H1 (cell line): ENCODE measurements around the gene LRRC37B. TPM values are rescaled to one million over a fixed set of nuclear protein-coding genes. Genes with fewer than 3 reads are reported as not detected.

Experiments used
- CTCF ChIA-PET: fragments of 300-600 bp; sonication (Branson Sonifier 250); formaldehyde crosslinking; loops from one replicate; lab custom pipeline; 2021; ENCODE audit not compliant: partially characterized antibody; lab: Charles Lee
- POLR2A ChIA-PET: fragments of 300-600 bp; sonication (Branson Sonifier 250); formaldehyde crosslinking; loops from one replicate; lab custom pipeline; 2021; ENCODE audit warnings: inconsistent platforms; ENCODE audit not compliant: partially characterized antibody; lab: Charles Lee
- DNase-seq, 2 experiments: peaks; one replicate each; pipeline versions ENCODE4 v3.0.0 to v3.0.0-alpha.2; 2010 to 2022; ENCODE audit warnings: low spot score in 2 of 2, low read depth in 1 of 2, mixed read lengths in 1 of 2
- FAIRE-seq: peaks from 2 replicates; lab custom pipeline; 2011; peaks lifted over from hg19 to GRCh38; lab: Jason Lieb, UNC
- H2AFZ ChIP-seq: 2 replicates; pipeline ENCODE4 v1.8.1; 2012; ENCODE audit warnings: low read length, inconsistent platforms
- H2AK5ac ChIP-seq: 2 replicates; pipeline ENCODE4 v1.6.1; 2013; ENCODE audit warnings: low read depth, low read length
- H2BK120ac ChIP-seq: replicated peaks from 2 replicates; pipeline ENCODE3; 2013; ENCODE audit warnings: low read depth, low read length, inconsistent platforms
- H2BK12ac ChIP-seq: 2 replicates; pipeline ENCODE4 v1.6.1; 2013; ENCODE audit warnings: low read depth, low read length
- H2BK15ac ChIP-seq: 2 replicates; pipeline ENCODE4 v1.6.1; 2013; ENCODE audit warnings: low read length
- H2BK20ac ChIP-seq: 2 replicates; pipeline ENCODE4 v1.6.1; 2013; ENCODE audit warnings: low read length
- H2BK5ac ChIP-seq: 2 replicates; pipeline ENCODE4 v1.6.1; 2013; ENCODE audit warnings: low read depth, low read length
- H3K14ac ChIP-seq: 2 replicates; pipeline ENCODE4 v1.6.1; 2013; ENCODE audit warnings: inconsistent platforms; ENCODE audit not compliant: insufficient read length
- H3K18ac ChIP-seq: 2 replicates; pipeline ENCODE4 v1.6.1; 2013; ENCODE audit warnings: low read length; ENCODE audit errors: extremely low read depth
- H3K23ac ChIP-seq: 2 replicates; pipeline ENCODE4 v1.6.1; 2013; ENCODE audit warnings: inconsistent platforms; ENCODE audit not compliant: insufficient read length
- H3K23me2 ChIP-seq: 2 replicates; pipeline ENCODE4 v1.6.1; 2013; ENCODE audit warnings: low read depth, low read length
- H3K27ac ChIP-seq: 2 replicates; pipeline ENCODE4 v1.6.1; 2011; ENCODE audit warnings: low read depth, low read length, inconsistent platforms
- H3K27me3 ChIP-seq, 4 experiments: replicated peaks in 1 of 4; 1 replicate in 1 of 4; 2 replicates in 3 of 4; pipeline versions ENCODE4 v1.6.1 to v1.8.1; 2011 to 2013; ENCODE audit warnings: low read length in 3 of 4, mild to moderate bottlenecking in 3 of 4, inconsistent platforms in 2 of 4, mixed read lengths in 2 of 4, moderate library complexity in 1 of 4; ENCODE audit not compliant: control insufficient read depth in 3 of 4, insufficient read depth in 3 of 4; ENCODE audit errors: extremely low read depth in 1 of 4
- H3K36me3 ChIP-seq, 4 experiments: 2 replicates each; pipeline versions ENCODE4 v1.6.1 to v1.8.1; 2011 to 2013; ENCODE audit warnings: mild to moderate bottlenecking in 4 of 4, low read length in 3 of 4, moderate library complexity in 2 of 4, control low read depth in 1 of 4, inconsistent platforms in 1 of 4; ENCODE audit not compliant: insufficient read depth in 4 of 4, control insufficient read depth in 2 of 4
- H3K4ac ChIP-seq: replicated peaks from 2 replicates; pipeline ENCODE3; 2013; ENCODE audit warnings: low read length, low read depth, mixed read lengths, inconsistent platforms; ENCODE audit not compliant: insufficient read length
- H3K4me1 ChIP-seq, 4 experiments: replicated peaks in 1 of 4; 1 replicate in 1 of 4; 2 replicates in 3 of 4; pipeline versions ENCODE4 v1.6.1 to v1.8.1; 2011 to 2013; ENCODE audit warnings: low read length in 3 of 4, inconsistent platforms in 2 of 4, mixed read lengths in 1 of 4; ENCODE audit not compliant: insufficient read depth in 4 of 4, control insufficient read depth in 3 of 4
- H3K4me2 ChIP-seq, 2 experiments: 2 replicates each; pipeline versions ENCODE4 v1.6.1 to v1.8.1; 2011 to 2013; ENCODE audit warnings: low read depth in 2 of 2, low read length in 2 of 2, control low read depth in 1 of 2, inconsistent platforms in 1 of 2, mild to moderate bottlenecking in 1 of 2; ENCODE audit not compliant: insufficient read depth in 1 of 2
- H3K4me3 ChIP-seq, 4 experiments: fragments of 200-600, 300-600 bp in 1 of 4; sonication (generic), shearing (Covaris generic), sonication (Bioruptor Twin) in 1 of 4; 2 replicates each; pipeline versions ENCODE4 v1.5.1 to v1.8.1; 2011 to 2016; ENCODE audit warnings: low read length in 4 of 4, low read depth in 3 of 4, control low read depth in 2 of 4, inconsistent platforms in 2 of 4, mild to moderate bottlenecking in 2 of 4, mixed read lengths in 1 of 4, moderate library complexity in 1 of 4; ENCODE audit not compliant: insufficient read depth in 2 of 4; ENCODE audit errors: extremely low read depth in 1 of 4
- H3K56ac ChIP-seq: replicated peaks from 2 replicates; pipeline ENCODE3; 2013; ENCODE audit warnings: low read depth, mild to moderate bottlenecking, mixed read lengths, low read length, inconsistent platforms; ENCODE audit not compliant: insufficient read length
- H3K79me1 ChIP-seq: 2 replicates; pipeline ENCODE4 v1.6.1; 2013; ENCODE audit warnings: low read depth, low read length, control low read depth
- H3K79me2 ChIP-seq, 2 experiments: 2 replicates each; pipeline versions ENCODE4 v1.6.1 to v1.8.1; 2012 to 2013; ENCODE audit warnings: low read length in 2 of 2, mild to moderate bottlenecking in 2 of 2, inconsistent platforms in 1 of 2; ENCODE audit not compliant: insufficient read depth in 2 of 2, control insufficient read depth in 1 of 2
- H3K9ac ChIP-seq, 4 experiments: replicated peaks in 1 of 4; 1 replicate in 1 of 4; 2 replicates in 3 of 4; pipeline versions ENCODE4 v1.6.1 to v1.8.1; 2011 to 2013; ENCODE audit warnings: low read depth in 3 of 4, low read length in 3 of 4, control low read depth in 2 of 4, mild to moderate bottlenecking in 2 of 4, moderate library complexity in 2 of 4, inconsistent platforms in 1 of 4; ENCODE audit errors: extremely low read depth in 1 of 4
- H3K9me3 ChIP-seq, 2 experiments: 2 replicates each; pipeline versions ENCODE4 v1.6.1 to v1.8.1; 2012 to 2013; ENCODE audit warnings: mild to moderate bottlenecking in 2 of 2, moderate library complexity in 2 of 2, control low read depth in 1 of 2, inconsistent platforms in 1 of 2, low read depth in 1 of 2, low read length in 1 of 2, mixed read lengths in 1 of 2; ENCODE audit not compliant: insufficient read depth in 2 of 2
- H4K20me1 ChIP-seq, 2 experiments: replicated peaks in 1 of 2; 2 replicates each; pipeline versions ENCODE3 to v1.8.1; 2011 to 2013; ENCODE audit warnings: inconsistent platforms in 2 of 2, low read length in 2 of 2, mild to moderate bottlenecking in 1 of 2; ENCODE audit not compliant: insufficient read depth in 2 of 2, control insufficient read depth in 1 of 2
- H4K5ac ChIP-seq: 2 replicates; pipeline ENCODE4 v1.6.1; 2013; ENCODE audit warnings: low read length, low read depth, mixed read lengths, inconsistent platforms; ENCODE audit not compliant: insufficient read length
- H4K8ac ChIP-seq: 2 replicates; pipeline ENCODE4 v1.8.0; 2013; ENCODE audit warnings: mild to moderate bottlenecking, moderate library complexity, low read length, inconsistent platforms; ENCODE audit not compliant: insufficient read depth; ENCODE audit errors: extremely low read depth
- H4K91ac ChIP-seq: replicated peaks from 2 replicates; pipeline ENCODE3; 2013; ENCODE audit warnings: low read length, mixed read lengths, inconsistent platforms; ENCODE audit not compliant: insufficient read length
- BCL11A ChIP-seq, 2 experiments: IDR thresholded peaks; one replicate each; pipeline ENCODE4 v1.6.1; 2011; ENCODE audit warnings: low read depth in 2 of 2, low read length in 2 of 2, mild to moderate bottlenecking in 2 of 2
- CREB1 ChIP-seq: IDR thresholded peaks from 2 replicates; pipeline ENCODE4 v1.6.1; 2012; ENCODE audit warnings: inconsistent platforms
- CTBP2 ChIP-seq: IDR thresholded peaks from 2 replicates; pipeline ENCODE4 v1.7.0; 2011; ENCODE audit warnings: borderline replicate concordance, mild to moderate bottlenecking, moderate library complexity, mixed read lengths, low read length; ENCODE audit not compliant: insufficient read depth, insufficient read length
- EP300 ChIP-seq, 2 experiments: IDR thresholded peaks; 1 replicate in 1 of 2; 2 replicates in 1 of 2; pipeline ENCODE4 v1.6.1; 2011 to 2012; ENCODE audit warnings: low read depth in 2 of 2, low read length in 2 of 2, mild to moderate bottlenecking in 2 of 2, borderline replicate concordance in 1 of 2, inconsistent platforms in 1 of 2, moderate library complexity in 1 of 2
- GABPA ChIP-seq: IDR thresholded peaks from 2 replicates; pipeline ENCODE4 v1.6.1; 2011; ENCODE audit warnings: mild to moderate bottlenecking, low read length, moderate library complexity, borderline replicate concordance; ENCODE audit not compliant: insufficient read depth
- JUND ChIP-seq: IDR thresholded peaks from 2 replicates; pipeline ENCODE4 v1.6.1; 2011; ENCODE audit warnings: mild to moderate bottlenecking, improper control_type of control experiment, low read length
- SP1 ChIP-seq: IDR thresholded peaks from 2 replicates; pipeline ENCODE4 v1.6.1; 2011; ENCODE audit warnings: low read depth, low read length
- SP2 ChIP-seq: IDR thresholded peaks from 2 replicates; pipeline ENCODE4 v1.6.1; 2012; ENCODE audit warnings: mild to moderate bottlenecking, low read length, inconsistent platforms
- TAF7 ChIP-seq: optimal IDR thresholded peaks from 2 replicates; pipeline ENCODE3; 2011; ENCODE audit warnings: low read depth, mild to moderate bottlenecking, inconsistent platforms, low read length, moderate library complexity, borderline replicate concordance
- TBP ChIP-seq: IDR thresholded peaks from 2 replicates; pipeline ENCODE4 v1.6.1; 2011; ENCODE audit warnings: low read depth, low read length, improper control_type of control experiment
- TCF12 ChIP-seq: IDR thresholded peaks from 2 replicates; pipeline ENCODE4 v1.6.1; 2011; ENCODE audit warnings: low read depth, mild to moderate bottlenecking, low read length
- WGBS, 2 experiments: shearing (Covaris generic) in 1 of 2; methylation state at CpG; one replicate each; pipeline versions ENCODE4 v1.1.6 to v1.1.7; 2013 to 2015; ENCODE audit warnings: low lambda C conversion rate in 2 of 2, mixed read lengths in 2 of 2, inconsistent platforms in 1 of 2, low coverage in 1 of 2, missing lambda C conversion rate in 1 of 2; ENCODE audit not compliant: insufficient replicate concordance in 2 of 2, insufficient coverage in 1 of 2, insufficient read length in 1 of 2; ENCODE audit errors: extremely low coverage in 1 of 2, missing lambda C conversion rate in 1 of 2; 5-methylcytosine and 5-hydroxymethylcytosine counted together
- polyA plus RNA-seq, 7 experiments: library from polyadenylated mRNA; depleted of rRNA in 3 of 7; stranded (reverse) in 5 of 7; unstranded in 2 of 7; fragments of >200 nt in 5 of 7; fragments of 200-250 nt in 2 of 7; gene quantifications; 1 replicate in 5 of 7; 2 replicates in 1 of 7; 4 replicates in 1 of 7; pipeline versions ENCODE4 v1.2.1 to v1.2.3, GENCODE V29; 2011 to 2013; ENCODE audit warnings: missing spikeins in 2 of 7, mixed read lengths in 2 of 7
- total RNA-seq: library from RNA; stranded (reverse); fragmentation: NEBNext Ultra II Directional; extraction: Animal tissue kit (Norgen Biotek cat#: 25700); gene quantifications from 2 replicates; pipeline ENCODE4 v1.2.1, GENCODE V29; 2021

The LRRC37B gene
- total and polyA plus RNA-seq, 2 of the 8 experiments (the other 6 are each of a cell fraction or from before 2014, with no cell fraction given): 16.0 to 19.0 TPM

DNA sequence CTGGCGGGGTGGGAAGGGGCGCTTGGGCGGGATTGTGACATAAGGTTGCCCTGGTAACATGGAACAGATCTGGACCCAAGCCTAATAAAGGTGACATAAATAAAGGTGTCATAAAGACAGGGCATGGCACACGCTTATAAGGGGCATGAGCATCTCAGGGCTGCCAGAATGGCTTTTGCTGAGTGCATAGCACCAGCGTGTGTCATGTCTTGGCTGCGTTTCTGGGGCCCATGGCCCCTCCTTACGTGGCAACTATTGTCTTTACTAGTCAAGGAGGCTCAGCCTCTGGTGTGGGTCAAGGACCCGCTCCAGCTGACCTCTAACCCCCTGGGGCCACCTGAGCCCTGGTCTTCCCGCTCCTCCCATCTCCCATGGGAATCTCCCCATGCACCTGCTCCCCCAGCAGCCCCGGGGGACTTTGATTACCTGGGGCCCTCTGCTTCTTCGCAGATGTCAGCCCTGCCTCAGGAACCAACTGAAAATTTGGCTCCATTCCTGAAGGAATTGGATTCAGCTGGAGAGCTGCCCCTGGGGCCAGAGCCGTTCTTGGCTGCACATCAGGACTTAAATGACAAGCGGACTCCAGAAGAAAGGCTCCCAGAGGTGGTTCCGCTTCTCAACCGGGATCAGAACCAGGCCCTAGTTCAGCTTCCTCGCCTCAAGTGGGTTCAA lies 13.9 kb downstream of the LRRC37B start:
- DNase-seq: no peak
- TF ChIP-seq CTBP2: no peak
- TF ChIP-seq EP300 (IDR thresholded peaks at IDR 0.05; ENCODE audit: borderline replicate concordance in 1 of 2, low read depth in 2 of 2, low read length in 2 of 2): no peak
- TF ChIP-seq CREB1: no peak
- no peak for TF ChIP-seq TCF12
- no peak for TF ChIP-seq JUND
- TF ChIP-seq BCL11A (IDR thresholded peaks at IDR 0.05; ENCODE audit: low read depth in 2 of 2, low read length in 2 of 2): no peak
- no peak for TF ChIP-seq SP2
- TF ChIP-seq GABPA: no peak
- no peak for TF ChIP-seq TAF7
- TF ChIP-seq TBP: no peak
- TF ChIP-seq SP1: no peak

More for the DNA sequence above, 13.9 kb downstream of the LRRC37B start:
- no peaks in the 10 kb centered on the region for H3K23me2 ChIP-seq
- no peak overlapping the region for H4K8ac ChIP-seq
- H3K18ac ChIP-seq: no peak overlapping the region
- H3K27ac ChIP-seq: no peak overlapping the region
- no peak for FAIRE-seq
- H3K4me3 ChIP-seq: no peak overlapping the region
- no peak overlapping the region for H3K9ac ChIP-seq
- no peaks in the 10 kb centered on the region for H3K4me1 ChIP-seq
- no peak overlapping the region for H2AFZ ChIP-seq
- H2BK15ac ChIP-seq: no peak overlapping the region
- no peaks in the 10 kb centered on the region for H3K9me3 ChIP-seq
- no peak overlapping the region for H4K91ac ChIP-seq
- ChIA-PET CTCF (interaction anchor here (0.6 to 1.6 kb wide), 3 partner anchors 15 to 116 kb away, joined by 3 to 5 read pairs (median 3); no protein-coding TSS in a partner anchor), POLR2A (interaction anchor here (2.0 kb wide), 1 partner anchor 13 kb away, joined by 8 read pairs; the partner anchor contains the start of gene LRRC37B)
- no peak overlapping the region for H3K56ac ChIP-seq
- peaks cover 0 to 16% (median 5%) of the 10 kb centered on the region in 4 experiments; a peak in 5 of 8 replicates for H3K36me3 ChIP-seq
- no peak overlapping the region for H2BK120ac ChIP-seq
- H2BK20ac ChIP-seq: no peak overlapping the region
- peaks cover 0 to 4% of the 10 kb centered on the region in 2 experiments for H4K20me1 ChIP-seq
- H3K79me1 ChIP-seq: no peaks in the 10 kb centered on the region
- no peak overlapping the region for H4K5ac ChIP-seq
- no peak overlapping the region for H2BK5ac ChIP-seq
- no peak overlapping the region for H3K14ac ChIP-seq
- no peaks in the 10 kb centered on the region for H3K27me3 ChIP-seq
- 87% methylated on average over 14 of the region's 16 CpGs; no CpG with 5 or more reads in 1 of the 2 experiments for WGBS, 2 experiments
- H2AK5ac ChIP-seq: no peak overlapping the region
- no peak overlapping the region for H3K4ac ChIP-seq
- no peak overlapping the region for H2BK12ac ChIP-seq
- no peak overlapping the region for H3K4me2 ChIP-seq
- no peak overlapping the region for H3K23ac ChIP-seq
- H3K79me2 ChIP-seq: peaks cover 0 to 12% of the 10 kb centered on the region in 2 experiments; a peak in 1 of 4 replicates
